HG03520 (cell line): ENCODE results near the gene RFX2.
A peak's percentile ranks its signal among the peaks of the same experiment; 100 is the strongest.
"Not testable (repeated sequence)": the region's sequence is repeated elsewhere in the genome, so short reads cannot be mapped to it uniquely, and the experiment has no call there.

Source experiments
- ATAC-seq: cut with Tn5 transposase; IDR thresholded peaks from one replicate; pipeline ENCODE4 v1.9.1; 2021; ENCODE audit warnings: mild to moderate bottlenecking, moderate library complexity; ENCODE audit not compliant: unreplicated experiment

The RFX2 gene

DNA sequence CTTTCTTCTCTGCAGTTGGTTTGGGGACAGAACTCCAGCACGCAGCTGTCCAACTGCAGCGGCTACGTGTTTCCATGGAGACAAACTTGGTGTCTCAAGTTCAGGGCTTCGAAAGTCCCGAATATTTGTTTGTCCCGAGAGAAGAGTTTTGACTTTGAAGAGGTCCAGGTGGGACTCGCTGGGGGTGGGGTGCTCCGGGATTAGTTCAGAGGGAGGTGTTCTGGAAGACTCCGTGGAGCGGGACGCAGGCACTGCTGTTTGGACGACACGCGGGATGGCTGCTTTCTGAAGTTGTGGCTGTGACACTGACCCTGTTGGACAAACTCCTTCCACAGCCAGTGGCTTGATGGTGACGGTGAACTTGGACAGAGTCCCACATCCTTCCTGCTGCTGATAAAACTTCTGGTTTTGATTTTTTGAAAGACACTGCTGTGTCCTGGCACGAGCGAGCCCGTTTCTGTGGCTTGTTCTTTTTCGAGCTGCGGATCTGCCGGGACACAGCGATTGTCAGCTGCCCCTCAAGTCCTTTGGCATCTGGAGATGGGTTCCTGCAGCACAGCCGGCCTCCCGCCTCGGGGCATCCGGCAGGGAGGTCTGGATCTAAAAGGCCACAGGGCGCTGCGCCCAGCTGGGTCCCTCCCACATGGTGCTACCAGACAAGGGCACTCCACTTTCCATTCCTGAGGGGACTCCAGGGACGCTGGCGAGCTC lies 116.5 kb downstream of the RFX2 start:
- no peak for ATAC-seq

- ATAC-seq: no peak
Observed at GRCh38 chr19:5993201-5993600, 117.1 kb downstream of the RFX2 start.

DNA sequence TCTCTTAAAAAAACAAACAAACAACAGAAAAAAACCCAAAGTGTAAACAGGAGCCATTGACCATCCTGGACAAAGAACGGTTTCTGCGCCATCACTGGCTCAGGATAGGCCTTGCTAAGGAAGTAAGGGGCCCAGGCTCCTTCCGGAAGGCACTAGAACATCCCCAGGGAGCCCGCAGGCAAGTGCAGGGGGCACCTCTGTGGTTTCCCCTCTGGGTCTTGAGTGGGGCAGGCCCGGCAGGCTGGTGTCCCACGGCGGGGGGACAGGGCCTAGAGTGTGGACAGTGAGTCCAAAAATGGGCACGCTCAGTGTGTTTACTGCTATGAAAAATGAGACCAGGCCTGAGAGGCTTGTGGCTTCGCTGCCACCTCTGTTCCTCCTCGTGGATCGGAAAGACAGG lies 117.5 kb downstream of the RFX2 start:
- ATAC-seq: no peak

DNA sequence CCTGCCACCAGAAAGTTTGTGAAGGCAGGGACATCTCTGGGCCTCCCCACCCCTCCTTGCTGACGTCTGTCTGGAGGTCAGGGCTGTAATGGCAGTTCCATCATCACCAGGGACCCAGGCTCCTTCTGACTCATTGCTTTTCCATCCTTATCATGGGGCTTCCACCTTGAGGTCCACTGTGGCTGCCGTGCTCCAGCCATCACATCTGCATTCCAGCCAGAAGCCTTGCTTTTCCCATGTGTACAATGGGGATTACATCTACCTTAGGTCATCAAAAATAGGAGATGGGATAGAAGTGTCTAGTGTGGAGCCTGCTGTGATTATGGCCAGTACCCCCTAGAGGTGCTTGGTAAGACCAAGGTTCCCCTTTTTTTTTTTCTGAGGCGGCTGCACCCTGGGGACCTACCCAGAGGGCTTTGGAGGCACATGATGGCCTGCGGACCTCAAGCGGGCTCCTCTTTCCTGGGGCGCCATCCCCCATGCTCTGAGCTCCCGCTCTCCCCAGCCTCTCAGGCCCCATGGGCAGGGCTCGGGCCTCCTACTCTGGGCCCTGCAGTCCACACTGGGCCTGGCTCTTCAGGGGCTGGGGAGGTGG lies 119.0 kb downstream of the RFX2 start:
- no peak for ATAC-seq

DNA sequence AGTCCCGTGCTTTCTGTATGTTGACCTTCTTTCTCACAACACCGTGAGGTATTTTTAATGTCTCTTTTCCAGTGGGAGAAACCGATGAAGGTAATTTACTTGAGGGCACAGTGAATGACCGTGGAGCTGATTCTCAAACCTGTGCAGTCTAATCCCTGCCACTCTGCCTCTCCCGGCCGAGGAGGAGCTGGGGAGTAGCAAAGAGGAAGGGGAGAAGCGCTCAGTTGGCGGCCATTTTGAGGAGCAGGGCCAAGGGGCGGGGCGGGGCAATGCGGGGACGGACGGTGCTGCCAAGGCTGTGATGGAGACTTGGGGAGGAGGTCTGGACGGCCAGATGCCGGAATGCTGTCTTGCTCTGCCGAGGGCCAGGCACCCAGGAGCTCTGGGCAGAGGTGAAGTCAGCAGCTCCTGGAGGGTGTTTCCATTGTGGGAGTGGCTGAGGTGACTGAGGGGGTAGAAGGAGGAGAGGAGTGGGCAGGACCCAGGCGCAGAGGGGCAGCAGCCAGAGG lies 120.0 kb downstream of the RFX2 start:
- ATAC-seq: no peak

- ATAC-seq: no peak
Observed at GRCh38 chr19:5989388-5990074, 120.8 kb downstream of the RFX2 start.

GRCh38 chr19:5988517-5989387 lies 121.5 kb downstream of the RFX2 start:
- ATAC-seq: no peak

GRCh38 chr19:5987077-5987818 lies 123.1 kb downstream of the RFX2 start:
- ATAC-seq: no peak

GRCh38 chr19:5985837-5986236 lies 124.5 kb downstream of the RFX2 start:
- ATAC-seq: not testable (repeated sequence)

DNA sequence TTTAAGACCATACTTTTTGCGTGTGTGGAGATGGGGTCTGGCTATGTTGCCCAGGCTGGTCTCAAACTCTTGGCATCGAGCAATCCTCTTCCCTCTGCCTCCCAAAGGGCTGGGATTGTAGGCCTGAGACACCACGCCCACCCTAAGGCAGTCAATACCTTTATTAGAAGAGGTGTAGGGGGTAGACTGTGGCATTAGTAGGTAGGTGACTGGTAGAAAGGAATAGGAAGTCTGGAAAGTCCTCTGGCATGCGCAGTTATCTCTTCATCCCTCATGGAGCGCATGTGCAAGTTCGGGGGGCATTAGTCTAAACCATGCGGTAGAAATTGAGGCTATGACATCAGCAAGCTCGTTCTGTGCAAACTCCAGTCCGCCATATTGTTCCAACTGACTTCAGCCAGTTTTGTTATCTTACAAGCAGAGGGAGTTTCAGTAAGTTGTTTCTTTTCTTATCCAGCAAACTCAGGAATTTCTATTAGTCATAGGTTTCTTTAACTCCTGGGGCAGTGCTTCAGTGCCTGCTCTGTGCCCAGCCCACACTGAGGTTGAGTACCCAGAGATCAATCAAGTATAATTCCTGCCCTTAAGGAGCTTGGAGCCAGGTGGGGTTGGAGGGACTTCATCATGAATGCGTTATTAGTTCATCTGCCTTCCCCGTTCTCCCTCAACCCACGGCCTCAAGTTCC lies 125.1 kb downstream of the RFX2 start:
- no peak for ATAC-seq

- ATAC-seq: no peak
Observed at GRCh38 chr19:5984600-5984999, 125.7 kb downstream of the RFX2 start.

- no peak for ATAC-seq
Observed at GRCh38 chr19:5983367-5983955, 126.8 kb downstream of the RFX2 start.

DNA sequence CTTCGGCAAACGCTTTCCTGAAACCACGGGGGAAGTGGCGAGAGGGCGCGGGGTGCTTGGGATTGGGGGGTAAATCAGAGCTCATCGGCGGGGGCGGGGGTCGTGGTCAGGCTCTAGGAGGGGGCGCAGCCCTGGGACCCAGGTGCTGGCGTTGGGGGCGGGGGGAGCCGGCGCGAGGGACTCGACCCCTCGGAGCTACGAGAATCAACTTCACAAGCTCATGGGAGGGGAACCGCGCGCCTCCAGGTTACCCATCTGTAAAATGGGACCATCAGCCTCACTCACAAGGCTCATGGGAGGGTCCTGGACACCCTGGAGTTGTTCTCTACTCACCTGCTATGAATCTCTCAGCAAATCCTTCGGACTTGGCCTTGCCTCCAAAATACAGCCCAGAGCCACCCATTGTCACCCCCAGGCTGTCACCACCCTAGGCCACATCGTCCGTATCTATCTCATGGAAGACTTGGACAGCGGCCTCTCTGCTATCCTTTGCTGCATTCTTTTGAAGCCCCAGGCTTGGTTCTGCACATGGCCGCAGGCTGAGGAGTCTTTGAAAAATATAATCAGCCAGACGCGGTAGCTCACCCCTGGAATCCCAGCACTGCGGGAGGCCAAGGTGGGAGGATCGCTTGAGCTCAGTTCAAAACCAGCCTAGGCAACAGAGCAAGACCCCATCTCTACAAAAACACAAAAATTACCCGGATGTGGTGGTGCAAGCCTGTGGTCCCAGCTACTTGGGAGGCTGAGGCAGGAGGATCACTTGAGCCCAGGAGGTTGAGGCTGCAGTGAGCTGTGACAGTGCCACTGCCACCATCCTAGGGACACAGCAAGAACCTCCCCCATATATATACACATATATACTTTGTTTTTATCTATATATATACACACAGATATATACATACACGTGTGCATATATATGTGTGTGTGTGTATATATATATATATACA lies 131.4 kb downstream of the RFX2 start:
- no peak for ATAC-seq

- peak; percentile 83 for ATAC-seq
Observed at GRCh38 chr19:5977785-5978605, 132.3 kb downstream of the RFX2 start, which contains the start of gene RANBP3. RANBP3 (minus strand) TSS chr19:5978140; CDS start chr19:5978082, 58 bp downstream.

DNA sequence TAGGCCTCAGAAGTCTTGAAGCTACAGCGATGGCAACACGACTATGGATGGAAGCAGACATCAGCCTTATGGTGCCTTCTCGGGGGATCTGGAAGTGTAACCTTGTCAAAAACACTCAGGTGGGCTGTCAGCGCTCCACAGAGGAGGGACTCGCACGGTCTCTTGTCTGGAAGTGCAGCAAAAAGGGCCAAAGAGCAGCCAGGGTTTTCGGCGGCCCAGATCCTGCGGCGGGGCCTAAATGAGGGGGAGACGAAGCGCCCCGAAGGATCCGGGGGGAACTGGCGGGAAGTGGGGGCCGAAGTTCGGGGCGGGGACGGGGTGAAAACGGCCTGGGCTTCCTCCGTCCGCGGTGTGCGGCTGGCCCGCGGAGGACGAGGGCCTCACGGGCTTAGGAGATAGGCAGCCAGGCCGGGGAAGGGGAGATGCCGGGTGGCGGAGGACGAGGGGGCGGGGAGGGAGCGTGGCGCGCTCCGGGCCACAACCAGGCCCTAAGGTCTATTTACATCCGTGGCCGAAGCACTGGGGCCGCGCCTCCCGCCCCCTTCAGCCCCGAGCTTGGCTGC lies 133.0 kb downstream of the RFX2 start:
- no peak for ATAC-seq

DNA sequence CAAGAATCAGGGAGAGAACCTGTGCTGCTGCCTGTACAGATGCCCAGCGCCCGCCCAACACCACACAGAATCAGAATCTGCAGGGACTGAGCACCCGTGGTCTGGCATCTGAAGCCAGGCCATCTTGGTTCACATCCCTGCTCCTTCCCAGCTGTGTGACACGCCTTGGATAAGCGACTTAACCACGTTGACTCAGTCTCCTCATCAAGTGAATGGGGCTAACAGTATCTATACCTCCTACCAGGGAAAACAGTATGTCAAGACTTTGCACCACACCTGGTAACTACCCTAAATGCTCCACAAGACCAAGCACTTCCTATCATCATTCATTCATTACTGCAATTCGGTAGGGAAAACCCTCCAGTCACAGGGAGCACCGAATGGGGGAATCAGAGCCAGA lies 133.5 kb downstream of the RFX2 start:
- ATAC-seq: no peak

GRCh38 chr19:5975388-5975728 lies 134.9 kb downstream of the RFX2 start:
- no peak for ATAC-seq
